ENCODE measurements around the gene CDH7. TPM values are rescaled to one million over a fixed set of nuclear protein-coding genes. Genes with fewer than 3 reads are reported as not detected.
A peak's percentile ranks its signal among the peaks of the same experiment; 100 is the strongest.

The CDH7 gene
- not detected for polyA plus RNA-seq (2013, experiment 1 of 2; ENCODE audit: insufficient read length)
- not detected for polyA plus RNA-seq (2013, experiment 2 of 2; ENCODE audit: insufficient read length)

DNA sequence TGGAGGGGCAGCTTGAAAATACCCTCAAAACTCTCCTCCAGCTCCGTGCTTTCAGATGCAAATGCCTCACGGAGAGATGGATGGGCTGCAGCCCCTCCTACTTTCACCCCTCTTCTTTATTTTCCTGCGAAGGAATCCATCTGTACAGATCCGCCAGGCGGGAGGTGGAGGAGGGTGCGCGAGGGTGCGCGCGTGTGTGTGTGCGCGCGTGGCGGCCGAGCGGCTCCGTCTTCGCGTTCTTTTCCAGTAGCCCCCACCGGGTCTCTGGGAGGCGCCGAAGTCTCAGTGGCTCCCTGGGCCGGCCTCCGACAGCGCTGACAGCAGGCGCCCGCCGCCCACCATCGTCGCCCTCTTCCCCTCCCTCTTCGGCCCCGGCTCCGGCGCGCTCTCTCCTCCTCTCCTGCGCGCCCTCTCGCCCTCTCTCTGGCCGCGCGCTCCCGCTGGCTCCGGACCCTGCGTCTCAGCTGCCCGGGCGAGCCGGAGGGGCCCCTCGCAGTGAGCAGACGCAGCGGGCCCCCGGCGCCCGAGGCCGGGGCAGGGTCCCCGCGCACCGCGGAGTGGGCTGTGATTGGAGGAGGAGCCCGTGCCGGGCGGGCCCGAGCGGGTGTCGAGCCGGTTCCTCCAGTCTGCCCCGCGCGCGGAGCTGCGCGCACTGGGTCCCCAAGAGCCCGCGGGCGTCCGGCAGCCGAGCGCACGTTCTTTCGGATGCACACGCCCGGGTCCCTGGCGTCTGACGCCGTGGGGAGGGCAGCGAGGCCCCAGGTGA, at the start of gene CDH7:
Gene CDH7, plus strand, starts transcription at position 624 of the 766 bp plus-strand sequence. CDS start 11,831 bp downstream, outside the sequence.
- peak; percentile 9 for DNase-seq

GRCh38 chr18:65704046-65704445, 46.8 kb upstream of the CDH7 start:
- no peak for DNase-seq

GRCh38 chr18:65706646-65707045, 44.2 kb upstream of the CDH7 start:
- DNase-seq: no peak

DNA sequence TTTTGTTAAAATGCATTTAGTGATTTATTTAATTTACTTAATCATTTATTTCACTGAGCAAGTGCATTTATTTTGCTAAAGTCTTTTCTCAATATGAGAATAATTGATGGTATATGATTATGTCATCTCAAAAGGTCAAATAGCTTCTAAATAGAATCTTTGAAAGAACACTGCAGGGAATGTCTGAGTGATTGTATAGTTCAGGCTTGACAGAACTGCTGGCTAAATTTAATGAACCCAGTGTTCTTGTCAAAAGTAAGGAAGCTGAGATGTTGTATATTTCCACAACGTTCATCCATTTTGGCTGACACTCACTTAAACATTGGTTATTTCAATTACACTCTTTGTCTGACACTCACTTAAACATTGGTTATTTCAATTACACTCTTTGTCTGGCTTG, 39.3 kb upstream of the CDH7 start:
- no peak for DNase-seq

GRCh38 chr18:65721619-65722018, 29.2 kb upstream of the CDH7 start:
- DNase-seq: peak; percentile 3

- no peak for DNase-seq
Measured at GRCh38 chr18:65725251-65726050, 25.4 kb upstream of the CDH7 start.

GRCh38 chr18:65735155-65735554, 15.7 kb upstream of the CDH7 start:
- DNase-seq: no peak

DNA sequence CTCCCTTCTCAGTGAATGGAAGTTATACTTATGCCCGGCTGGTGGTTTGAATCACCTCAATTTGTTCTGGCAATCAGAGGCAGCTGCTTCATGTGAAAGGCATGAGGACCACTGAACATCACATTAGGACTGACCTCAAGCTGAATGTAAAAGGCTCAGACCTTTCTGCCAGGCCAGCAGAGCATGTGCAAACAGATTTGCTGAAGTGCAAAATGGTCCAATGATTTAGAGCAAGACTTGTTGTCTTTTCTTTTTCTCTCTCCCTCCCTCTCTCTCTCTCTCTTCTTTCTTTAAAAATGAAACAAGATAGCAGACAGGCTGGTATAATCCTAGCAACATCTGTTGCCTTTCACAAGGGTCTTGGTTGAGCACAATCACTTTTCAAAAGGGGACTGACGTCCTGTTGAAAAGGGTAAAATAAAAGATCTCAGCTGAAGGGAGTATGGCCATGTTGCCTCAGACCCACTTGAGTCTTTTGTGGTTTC, 13.3 kb upstream of the CDH7 start:
- no peak for DNase-seq

GRCh38 chr18:65746936-65747335, 3.9 kb upstream of the CDH7 start:
- DNase-seq: no peak

GRCh38 chr18:65748321-65748720, 2.5 kb upstream of the CDH7 start:
- DNase-seq: no peak

DNA sequence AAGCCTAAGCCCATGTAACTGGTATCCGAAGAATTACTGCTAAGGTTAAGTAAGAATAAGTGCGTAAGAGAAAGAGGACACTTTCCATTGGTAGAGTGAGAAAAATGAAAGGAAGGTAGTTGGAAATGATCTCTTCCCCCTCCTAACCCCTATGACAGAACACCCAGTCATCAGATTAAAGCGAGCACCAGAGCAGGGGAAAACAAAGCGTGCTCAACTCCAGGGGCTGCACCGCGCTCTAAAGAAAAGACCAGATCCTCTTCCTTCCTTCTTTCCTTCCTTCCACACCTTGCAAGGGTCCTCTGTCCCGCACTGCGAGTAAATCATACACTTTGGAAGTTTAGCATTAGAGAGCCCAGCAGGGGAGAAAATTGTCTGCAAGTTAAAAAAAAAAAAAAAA, 971 bp upstream of the CDH7 start:
- no peak for DNase-seq

DNA sequence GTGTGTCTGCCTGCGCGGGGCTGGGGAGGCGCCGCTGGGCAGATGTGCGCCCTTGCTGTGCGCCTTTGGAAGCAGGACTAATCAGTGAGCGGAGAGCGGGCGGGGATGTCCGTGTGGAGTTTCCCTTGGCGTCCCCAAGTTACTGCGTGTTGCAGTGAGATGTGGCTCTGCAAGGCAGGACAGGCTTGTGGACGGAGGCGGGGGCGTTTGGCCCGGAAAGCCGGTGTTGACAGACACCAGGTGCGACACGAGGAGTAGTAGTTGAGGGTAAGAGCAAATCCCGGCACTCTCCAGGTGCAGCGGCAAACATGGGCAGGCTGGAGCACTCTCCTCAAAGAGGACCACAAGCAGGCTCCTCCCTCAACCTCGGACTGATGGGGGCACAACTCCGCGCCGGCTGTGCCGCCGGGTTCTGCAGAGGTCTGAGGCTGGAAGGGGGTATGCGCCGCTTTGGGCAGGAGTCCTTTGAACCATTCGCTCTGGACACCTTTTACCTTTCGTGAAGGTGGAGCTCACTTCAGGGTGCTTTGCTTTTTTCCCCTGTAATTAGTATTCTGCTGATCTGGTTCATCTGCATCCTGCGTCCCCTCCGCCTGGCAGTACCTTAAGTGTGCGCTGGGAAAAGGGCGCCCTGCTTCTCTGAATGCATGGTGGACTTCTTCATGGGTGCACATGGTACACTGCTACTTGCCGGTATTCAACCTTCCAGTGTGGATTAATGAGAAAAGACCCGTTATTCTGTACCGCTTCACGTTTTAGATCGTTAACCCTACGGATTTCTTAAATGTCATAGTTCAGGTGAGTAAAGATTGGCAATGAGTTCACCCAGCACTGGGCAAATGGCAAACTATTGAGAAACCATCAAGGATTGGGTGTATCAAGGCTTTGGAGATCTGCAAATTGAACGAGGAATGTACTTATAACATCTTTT, 608 bp downstream of the CDH7 start:
- no peak for DNase-seq

- no peak for DNase-seq
Measured at GRCh38 chr18:65752625-65753325, 2.0 kb downstream of the CDH7 start.

DNA sequence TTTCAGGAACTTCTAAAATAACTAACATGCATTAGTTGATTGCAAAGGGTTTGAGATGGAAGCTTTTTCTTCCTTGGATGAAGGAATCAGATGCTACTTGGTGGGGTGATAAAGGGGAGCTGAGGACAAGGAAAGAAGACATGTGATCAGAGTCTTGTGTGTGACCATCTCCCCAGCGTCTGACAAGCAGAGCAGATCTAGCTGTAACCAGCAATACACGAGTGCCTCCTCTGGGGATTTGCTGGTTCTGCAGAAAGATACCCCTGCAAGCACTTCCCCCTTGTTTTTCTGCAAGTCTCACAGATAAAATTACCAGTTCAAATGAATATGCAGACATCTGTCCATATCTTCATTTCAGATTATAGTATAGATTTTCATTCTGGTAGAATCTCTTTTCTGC, 2.7 kb downstream of the CDH7 start:
- DNase-seq: peak; percentile 18

- peak; percentile 54 for DNase-seq
Measured at GRCh38 chr18:65754121-65754520, 3.3 kb downstream of the CDH7 start.

DNA sequence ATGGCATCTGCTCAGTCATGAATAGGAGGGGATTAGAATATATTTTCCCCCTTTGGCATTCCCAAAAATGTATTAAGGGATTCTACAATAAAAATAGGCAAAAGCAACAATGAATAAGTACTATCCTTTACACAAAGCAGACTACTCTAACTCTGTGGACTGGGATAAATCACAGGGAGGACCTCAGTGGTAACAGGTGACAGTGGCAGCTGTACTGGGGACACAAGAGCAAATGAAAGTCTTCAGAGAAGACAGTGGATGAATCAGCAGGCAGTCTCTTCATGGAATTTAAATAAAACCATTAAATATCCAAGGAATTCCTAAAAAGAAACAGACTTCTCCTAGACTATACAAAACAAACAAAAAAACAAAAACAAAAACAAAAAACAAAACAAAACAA, 4.8 kb downstream of the CDH7 start:
- DNase-seq: no peak

DNA sequence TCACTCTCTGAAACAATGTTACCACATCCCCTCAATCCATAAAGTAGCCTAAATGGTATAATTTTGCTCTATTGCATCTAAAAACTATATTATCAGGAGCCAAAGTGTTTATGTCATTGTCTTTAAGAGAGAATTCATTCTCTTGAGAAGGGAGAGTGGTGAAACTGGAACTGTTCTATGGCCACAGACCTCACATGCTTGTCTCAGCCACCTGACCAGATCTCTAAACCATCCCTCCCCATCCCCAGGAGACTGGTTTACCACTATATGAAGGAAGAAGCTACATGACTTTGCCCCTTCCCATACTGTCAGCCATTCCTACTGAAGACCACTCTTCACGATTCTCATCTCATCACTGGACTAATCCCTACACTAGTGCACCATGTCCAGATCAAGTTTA, 9.6 kb downstream of the CDH7 start:
- DNase-seq: no peak

DNA sequence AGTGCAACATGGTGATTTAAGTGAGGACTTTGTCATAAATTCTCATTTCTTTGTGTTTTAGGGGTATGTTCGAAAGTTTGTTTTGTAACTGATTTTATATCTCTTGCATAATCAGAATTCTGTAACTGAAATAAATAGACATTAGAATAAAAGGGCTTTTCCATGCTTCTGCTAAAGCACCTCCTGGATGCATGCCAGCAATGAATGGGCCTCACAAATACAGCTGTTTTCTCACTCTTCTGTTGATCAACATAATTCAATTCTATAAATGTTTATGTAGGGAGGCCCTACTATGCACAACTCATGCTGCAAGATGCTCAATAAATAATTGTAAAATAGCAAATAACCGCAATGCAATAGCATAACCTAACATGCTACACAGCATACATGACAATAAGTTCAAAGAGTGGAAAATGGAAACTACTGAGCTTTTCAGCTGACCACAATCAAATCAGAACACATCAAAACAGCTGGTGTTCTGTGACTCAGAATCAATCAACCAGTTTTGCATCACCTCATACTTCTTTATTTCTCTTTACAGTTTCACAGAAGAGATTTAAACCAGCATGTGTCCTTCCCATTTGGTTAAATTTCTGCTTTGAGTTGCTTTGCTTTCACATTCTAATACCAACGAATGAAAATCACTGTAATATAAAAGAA, 11.0 kb downstream of the CDH7 start:
- DNase-seq: no peak

DNA sequence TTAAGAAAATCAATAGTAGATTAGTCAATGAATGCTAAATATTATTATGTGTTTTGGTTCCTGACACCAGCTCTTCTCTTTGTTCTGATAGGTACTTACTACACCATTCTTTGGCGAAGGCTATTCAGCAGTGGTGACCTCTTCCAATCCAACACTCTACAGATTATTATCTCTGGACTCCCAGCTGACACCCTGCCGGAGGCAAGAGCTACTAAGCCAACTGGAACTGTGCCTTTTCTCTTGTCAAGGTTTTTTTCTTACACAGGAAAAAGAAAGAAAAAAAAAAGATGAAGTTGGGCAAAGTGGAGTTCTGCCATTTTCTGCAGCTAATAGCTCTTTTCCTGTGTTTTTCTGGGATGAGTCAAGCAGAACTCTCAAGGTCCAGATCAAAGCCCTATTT, 11.7 kb downstream of the CDH7 start:
- DNase-seq: no peak

DNA sequence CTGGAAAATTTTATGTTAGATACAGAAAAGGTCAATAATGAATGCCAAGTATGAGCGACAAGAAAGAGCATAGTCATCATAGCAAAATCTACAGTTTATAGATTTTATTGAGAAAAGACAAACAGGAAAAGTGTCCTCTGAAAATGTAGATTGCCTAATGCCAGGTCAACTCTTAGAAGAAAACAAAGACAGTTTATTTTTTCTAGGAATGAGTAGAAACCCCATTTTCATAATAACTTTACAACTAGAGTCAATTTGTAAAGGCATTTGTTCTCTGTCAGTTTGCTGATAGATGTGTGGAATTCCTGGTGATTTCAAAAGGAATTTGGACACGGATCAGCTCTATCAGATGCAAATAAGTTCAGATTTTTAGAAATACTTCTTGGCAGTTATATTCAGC, 16.6 kb downstream of the CDH7 start:
- no peak for DNase-seq

DNA sequence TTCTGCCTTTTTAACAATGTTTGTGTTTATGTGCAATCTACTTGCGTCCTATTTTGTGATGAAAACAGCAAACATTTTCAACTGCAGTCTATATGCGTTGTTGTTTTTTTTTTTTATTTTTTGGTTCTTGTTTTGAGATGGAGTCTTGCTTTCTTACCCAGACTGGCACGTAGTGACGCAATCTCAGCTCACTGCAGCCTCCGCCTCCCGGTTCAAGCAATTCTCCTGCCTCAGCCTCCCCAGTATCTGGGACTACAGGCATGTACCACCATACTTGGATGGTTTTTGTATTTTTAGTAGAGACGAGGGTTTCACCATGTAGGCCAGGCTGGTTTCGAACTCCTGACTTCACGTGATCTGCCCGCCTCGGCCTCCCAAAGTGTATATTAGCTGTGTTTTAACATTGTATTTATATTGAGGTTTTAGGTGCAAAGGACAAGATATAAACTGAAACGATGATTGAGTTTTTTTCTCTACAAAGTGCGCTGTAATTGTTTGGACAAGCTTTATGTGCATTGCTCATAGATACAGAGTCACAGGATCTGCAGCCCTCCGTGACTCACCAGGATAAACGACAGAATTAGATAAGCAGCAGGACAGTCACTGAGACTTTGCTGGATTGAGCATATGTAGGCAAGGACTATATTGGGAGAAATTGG, 17.4 kb downstream of the CDH7 start:
- peak; percentile 14 for DNase-seq
